ENCODE measurements around the gene CACNA1S. TPM values are rescaled to one million over a fixed set of nuclear protein-coding genes. Genes with fewer than 3 reads are reported as not detected.

The CACNA1S gene
- total RNA-seq, 1 experiment from 2014 or later = not detected

Other genes with a start within 250 kb of the CACNA1S start
- gene GPR25, start 239.4 kb downstream of the CACNA1S start, total RNA-seq (2021; ENCODE audit: unreplicated experiment) = not detected
- 3.6 TPM for gene INAVA, start 217.5 kb downstream of the CACNA1S start, total RNA-seq (2021; ENCODE audit: unreplicated experiment)
- 0.46 TPM for gene KIF21B, start 88.7 kb downstream of the CACNA1S start, total RNA-seq (2021; ENCODE audit: unreplicated experiment)
- gene ASCL5, start 14.8 kb upstream of the CACNA1S start, total RNA-seq (2021; ENCODE audit: unreplicated experiment) = not detected
- gene TMEM9, start 42.0 kb upstream of the CACNA1S start, total RNA-seq (2021; ENCODE audit: unreplicated experiment) = 50.2 TPM
- gene IGFN1, start 78.4 kb upstream of the CACNA1S start, total RNA-seq (2021; ENCODE audit: unreplicated experiment) = not detected
- 0.44 TPM for gene PKP1, start 171.1 kb upstream of the CACNA1S start, total RNA-seq (2021; ENCODE audit: unreplicated experiment)

Data from Panc1 (cell line).